K562 (cell line): ENCODE results near the gene AAGAB. TPM values are rescaled to one million over a fixed set of nuclear protein-coding genes. Genes with fewer than 3 reads are reported as not detected.

ENCODE experiments used
- ATF1 ChIP-seq, 2 experiments: fragments of 450-650 bp in 1 of 2; IDR thresholded peaks; 2 replicates each; pipeline ENCODE4 v1.6.1; 2016; ENCODE audit warnings: missing compliant biosample characterization in 1 of 2, missing genetic modification characterization in 1 of 2
- ESRRB ChIP-seq: fragments of 250-450 bp; sonication (Bioruptor Pico); IDR thresholded peaks from 2 replicates; pipeline ENCODE4 v1.5.0; 2020; ENCODE audit warnings: mild to moderate bottlenecking, moderate library complexity, borderline replicate concordance
- HOXB6 ChIP-seq: fragments of 250-450 bp; sonication (Bioruptor Pico); IDR thresholded peaks from 2 replicates; pipeline ENCODE4 v1.5.1; 2022; ENCODE audit warnings: mild to moderate bottlenecking, borderline replicate concordance
- IFI16 ChIP-seq: fragments of 250-450 bp; sonication (Bioruptor Pico); IDR thresholded peaks from 2 replicates; pipeline ENCODE4 v2.1.2; 2022; ENCODE audit warnings: mild to moderate bottlenecking, inconsistent platforms
- KAT8 ChIP-seq: fragments of 450-650 bp; IDR thresholded peaks from 2 replicates; pipeline ENCODE4 v1.6.1; 2016; ENCODE audit warnings: low read depth, mild to moderate bottlenecking
- MTA1 ChIP-seq: fragments of 450-650 bp; IDR thresholded peaks from 2 replicates; pipeline ENCODE4 v1.6.1; 2017; ENCODE audit warnings: borderline replicate concordance
- NFIC ChIP-seq: fragments of 450-650 bp; IDR thresholded peaks from 2 replicates; pipeline ENCODE4 v1.6.1; 2017; ENCODE audit warnings: mild to moderate bottlenecking, inconsistent platforms
- NUFIP1 ChIP-seq: fragments of 450-650 bp; IDR thresholded peaks from 2 replicates; pipeline ENCODE4 v1.6.1; 2018; ENCODE audit not compliant: partially characterized antibody
- PHB2 ChIP-seq: fragments of 450-650 bp; IDR thresholded peaks from 2 replicates; pipeline ENCODE4 v1.6.1; 2017; ENCODE audit warnings: low read depth
- PTRF ChIP-seq: fragments of 450-650 bp; IDR thresholded peaks from 2 replicates; pipeline ENCODE4 v1.6.1; 2016; ENCODE audit warnings: mild to moderate bottlenecking, missing genetic modification characterization, missing compliant biosample characterization
- RAD21 ChIP-seq, 2 experiments: fragments of 250-450 bp in 1 of 2; fragments of 450-650 bp in 1 of 2; sonication (Bioruptor Pico) in 1 of 2; formaldehyde crosslinking in 1 of 2; IDR thresholded peaks in 1 of 2; conservative IDR thresholded peaks in 1 of 2; 2 replicates each; pipeline versions ENCODE4 v1.4.0 to v1.8.0; 2020 to 2022; ENCODE audit warnings: mild to moderate bottlenecking in 2 of 2, moderate library complexity in 1 of 2
- SIX5 ChIP-seq, 2 experiments: IDR thresholded peaks; 2 replicates each; pipeline ENCODE4 v1.6.1; 2011; ENCODE audit warnings: low read length in 2 of 2, borderline replicate concordance in 1 of 2, low read depth in 1 of 2, mild to moderate bottlenecking in 1 of 2, moderate library complexity in 1 of 2; ENCODE audit not compliant: insufficient read depth in 1 of 2
- SMARCE1 ChIP-seq: fragments of 450-650 bp; IDR thresholded peaks from 2 replicates; pipeline ENCODE4 v1.7.1; 2016; ENCODE audit warnings: mild to moderate bottlenecking
- ZNF778 ChIP-seq: fragments of 450-650 bp; formaldehyde crosslinking; IDR thresholded peaks from 2 replicates; pipeline ENCODE4 v1.4.0; 2020; ENCODE audit warnings: mild to moderate bottlenecking, moderate library complexity
- ZNF785 ChIP-seq: fragments of 250-450 bp; sonication (Bioruptor Pico); IDR thresholded peaks from 2 replicates; pipeline ENCODE4 v1.4.0; 2020; ENCODE audit warnings: mild to moderate bottlenecking
- polyA plus RNA-seq, 8 experiments: library from polyadenylated mRNA; depleted of rRNA in 4 of 8; stranded (reverse) in 5 of 8; unstranded in 3 of 8; fragments of >200 nt; fragmentation: Nextera tagmentation in 2 of 8; fragmentation: Illumina TruSeq in 1 of 8; extraction: Ambion mirVana in 2 of 8; extraction: Trizol in 1 of 8; gene quantifications; 2 replicates each; pipeline versions ENCODE4 v1.2.1 to v1.2.3, GENCODE V29; 2011 to 2014; ENCODE audit warnings: inconsistent platforms in 1 of 8, missing spikeins in 1 of 8
- total RNA-seq, 7 experiments: library from RNA; depleted of rRNA in 6 of 7; stranded (reverse); fragments of >200 nt in 6 of 7; fragmentation: Illumina TruSeq in 2 of 7; extraction: Trizol in 2 of 7; gene quantifications; 2 replicates each; pipeline versions ENCODE4 v1.2.1 to v1.2.3, GENCODE V29; 2011 to 2021; ENCODE audit warnings: low replicate concordance in 1 of 7
- TF ChIP-seq, protein P1 (sequence below): sonication (generic); formaldehyde crosslinking; IDR thresholded peaks from 2 replicates; pipeline ENCODE4 v1.8.1; 2023; ENCODE audit warnings: missing genetic modification reagents, mild to moderate bottlenecking, borderline replicate concordance
- TF ChIP-seq, protein P2 (sequence below): fragments of 250-450 bp; sonication (Bioruptor Pico); IDR thresholded peaks from 2 replicates; pipeline ENCODE4 v1.8.0; 2021; ENCODE audit warnings: moderate library complexity, mild to moderate bottlenecking, inconsistent platforms
- TF ChIP-seq, protein P3 (sequence below): sonication (generic); formaldehyde crosslinking; IDR thresholded peaks from 2 replicates; pipeline ENCODE4 v1.8.0; 2022; ENCODE audit warnings: mild to moderate bottlenecking, missing genetic modification reagents

AAGAB gene
- total and polyA plus RNA-seq, 9 of the 15 experiments (the other 6 are each of a cell fraction or from before 2014, with no cell fraction given), result 17.8 to 109 (median 58.3) TPM

DNA sequence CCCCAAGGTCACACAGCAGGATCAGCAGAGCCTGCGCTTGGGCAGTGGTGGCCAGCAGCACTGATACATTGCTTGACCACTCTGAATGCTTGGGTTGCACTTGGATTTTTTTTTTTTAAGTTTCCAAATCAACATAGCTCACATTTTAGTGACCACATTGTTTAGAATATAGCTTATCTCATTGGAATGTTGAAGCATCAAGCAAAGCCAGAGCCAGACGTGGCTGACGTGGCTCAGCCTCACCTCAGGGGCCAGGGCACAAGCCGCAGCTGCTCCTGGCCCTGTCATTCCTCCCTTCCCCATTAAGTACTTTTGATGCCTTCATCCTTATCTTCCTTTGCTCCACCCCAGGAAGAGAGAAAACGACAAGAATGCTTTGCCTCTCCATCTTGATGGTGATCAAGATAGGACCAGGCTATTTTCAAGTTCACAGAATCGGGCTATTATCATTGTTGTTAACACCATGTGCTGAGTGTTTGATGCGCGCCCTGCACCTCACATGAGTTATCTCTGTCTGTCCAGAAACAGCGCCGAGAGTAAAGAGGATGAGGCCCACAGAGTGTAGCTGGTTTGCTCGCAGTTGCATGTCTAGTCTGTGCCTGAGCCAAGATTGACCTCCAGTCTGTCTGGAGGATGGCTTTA, 75.8 kb downstream of the AAGAB start (continued):
- TF ChIP-seq, protein P1, sequence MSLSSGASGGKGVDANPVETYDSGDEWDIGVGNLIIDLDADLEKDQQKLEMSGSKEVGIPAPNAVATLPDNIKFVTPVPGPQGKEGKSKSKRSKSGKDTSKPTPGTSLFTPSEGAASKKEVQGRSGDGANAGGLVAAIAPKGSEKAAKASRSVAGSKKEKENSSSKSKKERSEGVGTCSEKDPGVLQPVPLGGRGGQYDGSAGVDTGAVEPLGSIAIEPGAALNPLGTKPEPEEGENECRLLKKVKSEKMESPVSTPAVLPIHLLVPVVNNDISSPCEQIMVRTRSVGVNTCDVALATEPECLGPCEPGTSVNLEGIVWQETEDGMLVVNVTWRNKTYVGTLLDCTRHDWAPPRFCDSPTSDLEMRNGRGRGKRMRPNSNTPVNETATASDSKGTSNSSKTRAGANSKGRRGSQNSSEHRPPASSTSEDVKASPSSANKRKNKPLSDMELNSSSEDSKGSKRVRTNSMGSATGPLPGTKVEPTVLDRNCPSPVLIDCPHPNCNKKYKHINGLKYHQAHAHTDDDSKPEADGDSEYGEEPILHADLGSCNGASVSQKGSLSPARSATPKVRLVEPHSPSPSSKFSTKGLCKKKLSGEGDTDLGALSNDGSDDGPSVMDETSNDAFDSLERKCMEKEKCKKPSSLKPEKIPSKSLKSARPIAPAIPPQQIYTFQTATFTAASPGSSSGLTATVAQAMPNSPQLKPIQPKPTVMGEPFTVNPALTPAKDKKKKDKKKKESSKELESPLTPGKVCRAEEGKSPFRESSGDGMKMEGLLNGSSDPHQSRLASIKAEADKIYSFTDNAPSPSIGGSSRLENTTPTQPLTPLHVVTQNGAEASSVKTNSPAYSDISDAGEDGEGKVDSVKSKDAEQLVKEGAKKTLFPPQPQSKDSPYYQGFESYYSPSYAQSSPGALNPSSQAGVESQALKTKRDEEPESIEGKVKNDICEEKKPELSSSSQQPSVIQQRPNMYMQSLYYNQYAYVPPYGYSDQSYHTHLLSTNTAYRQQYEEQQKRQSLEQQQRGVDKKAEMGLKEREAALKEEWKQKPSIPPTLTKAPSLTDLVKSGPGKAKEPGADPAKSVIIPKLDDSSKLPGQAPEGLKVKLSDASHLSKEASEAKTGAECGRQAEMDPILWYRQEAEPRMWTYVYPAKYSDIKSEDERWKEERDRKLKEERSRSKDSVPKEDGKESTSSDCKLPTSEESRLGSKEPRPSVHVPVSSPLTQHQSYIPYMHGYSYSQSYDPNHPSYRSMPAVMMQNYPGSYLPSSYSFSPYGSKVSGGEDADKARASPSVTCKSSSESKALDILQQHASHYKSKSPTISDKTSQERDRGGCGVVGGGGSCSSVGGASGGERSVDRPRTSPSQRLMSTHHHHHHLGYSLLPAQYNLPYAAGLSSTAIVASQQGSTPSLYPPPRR (CRISPR knock-in tag), result no peak
- TF ChIP-seq ZNF778 (CRISPR knock-in tag) (no peak), ATF1 (CRISPR knock-in tag; IDR thresholded peaks at IDR 0.05) (no peak), ATF1 (tag; IDR thresholded peaks at IDR 0.05) (peak; percentile 61; the same call in 1 of the 2 replicates), SIX5 (IDR thresholded peaks at IDR 0.05; ENCODE audit: borderline replicate concordance in 1 of 2, insufficient read depth in 1 of 2, low read depth in 1 of 2, low read length in 2 of 2) (no peak), IFI16 (CRISPR knock-in tag) (no peak), ZNF785 (no peak), KAT8 (no peak), NUFIP1 (no peak), MTA1 (peak; percentile 62; the same call in 1 of the 2 replicates), RAD21 (CRISPR knock-in tag; conservative IDR thresholded peaks at IDR 0.05 in 1 of 2, IDR thresholded peaks at IDR 0.05 in 1 of 2) (peak in 1 of 2 experiments; percentile 17; a peak in 2 of 4 replicates), ESRRB (no peak), PHB2 (no peak), SMARCE1 (peak; percentile 65), PTRF (tag) (no peak), HOXB6 (CRISPR knock-in tag) (no peak), NFIC (peak; percentile 55)
- TF ChIP-seq, protein P2, sequence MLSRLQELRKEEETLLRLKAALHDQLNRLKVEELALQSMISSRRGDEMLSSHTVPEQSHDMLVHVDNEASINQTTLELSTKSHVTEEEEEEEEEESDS (CRISPR knock-in tag), result no peak
- TF ChIP-seq, protein P3, sequence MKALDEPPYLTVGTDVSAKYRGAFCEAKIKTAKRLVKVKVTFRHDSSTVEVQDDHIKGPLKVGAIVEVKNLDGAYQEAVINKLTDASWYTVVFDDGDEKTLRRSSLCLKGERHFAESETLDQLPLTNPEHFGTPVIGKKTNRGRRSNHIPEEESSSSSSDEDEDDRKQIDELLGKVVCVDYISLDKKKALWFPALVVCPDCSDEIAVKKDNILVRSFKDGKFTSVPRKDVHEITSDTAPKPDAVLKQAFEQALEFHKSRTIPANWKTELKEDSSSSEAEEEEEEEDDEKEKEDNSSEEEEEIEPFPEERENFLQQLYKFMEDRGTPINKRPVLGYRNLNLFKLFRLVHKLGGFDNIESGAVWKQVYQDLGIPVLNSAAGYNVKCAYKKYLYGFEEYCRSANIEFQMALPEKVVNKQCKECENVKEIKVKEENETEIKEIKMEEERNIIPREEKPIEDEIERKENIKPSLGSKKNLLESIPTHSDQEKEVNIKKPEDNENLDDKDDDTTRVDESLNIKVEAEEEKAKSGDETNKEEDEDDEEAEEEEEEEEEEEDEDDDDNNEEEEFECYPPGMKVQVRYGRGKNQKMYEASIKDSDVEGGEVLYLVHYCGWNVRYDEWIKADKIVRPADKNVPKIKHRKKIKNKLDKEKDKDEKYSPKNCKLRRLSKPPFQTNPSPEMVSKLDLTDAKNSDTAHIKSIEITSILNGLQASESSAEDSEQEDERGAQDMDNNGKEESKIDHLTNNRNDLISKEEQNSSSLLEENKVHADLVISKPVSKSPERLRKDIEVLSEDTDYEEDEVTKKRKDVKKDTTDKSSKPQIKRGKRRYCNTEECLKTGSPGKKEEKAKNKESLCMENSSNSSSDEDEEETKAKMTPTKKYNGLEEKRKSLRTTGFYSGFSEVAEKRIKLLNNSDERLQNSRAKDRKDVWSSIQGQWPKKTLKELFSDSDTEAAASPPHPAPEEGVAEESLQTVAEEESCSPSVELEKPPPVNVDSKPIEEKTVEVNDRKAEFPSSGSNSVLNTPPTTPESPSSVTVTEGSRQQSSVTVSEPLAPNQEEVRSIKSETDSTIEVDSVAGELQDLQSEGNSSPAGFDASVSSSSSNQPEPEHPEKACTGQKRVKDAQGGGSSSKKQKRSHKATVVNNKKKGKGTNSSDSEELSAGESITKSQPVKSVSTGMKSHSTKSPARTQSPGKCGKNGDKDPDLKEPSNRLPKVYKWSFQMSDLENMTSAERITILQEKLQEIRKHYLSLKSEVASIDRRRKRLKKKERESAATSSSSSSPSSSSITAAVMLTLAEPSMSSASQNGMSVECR (CRISPR knock-in tag), result no peak
